ENCODE results near the gene KIF5A.
"Not testable (repeated sequence)": the region's sequence is repeated elsewhere in the genome, so short reads cannot be mapped to it uniquely, and the experiment has no call there.

Gene KIF5A

DNA sequence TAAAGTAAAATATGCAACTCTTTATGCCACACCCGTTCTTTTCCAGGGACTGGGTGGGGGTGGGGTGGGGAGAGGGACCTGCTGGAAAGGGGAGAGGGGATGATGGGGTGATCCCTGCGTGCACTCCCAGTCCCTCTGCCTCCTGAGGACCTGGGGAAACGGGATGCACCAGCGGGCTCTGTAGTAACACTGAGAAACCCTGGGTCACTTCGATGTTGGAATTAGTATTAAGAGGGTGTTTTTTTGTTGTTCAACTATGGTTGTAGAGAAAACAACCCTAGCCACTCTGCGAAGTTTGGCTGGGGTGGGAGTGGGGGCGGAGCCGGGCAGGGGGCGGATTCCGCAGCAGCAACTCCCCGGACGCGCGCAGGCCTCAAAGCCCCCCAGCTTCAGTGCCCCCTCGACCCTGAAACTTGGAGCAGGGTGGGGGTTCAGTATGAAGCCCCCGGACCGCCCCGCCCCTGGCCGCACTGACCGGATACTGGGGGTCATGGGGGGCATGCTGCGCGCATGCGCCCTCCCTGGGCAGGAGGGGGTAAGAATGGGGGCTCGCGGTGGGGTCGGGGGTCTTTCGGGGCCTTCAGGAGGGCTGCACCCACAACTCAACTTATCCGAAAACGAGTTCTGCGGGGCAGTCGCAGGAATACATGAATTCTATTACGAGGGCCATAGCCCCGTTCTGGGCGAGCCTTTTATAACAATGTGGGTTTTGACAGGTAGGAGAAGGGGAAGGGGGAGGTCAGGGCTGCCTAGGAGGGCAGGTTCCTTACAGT is 60.1 kb downstream of the KIF5A start:
- DNase-seq = no peak

DNA sequence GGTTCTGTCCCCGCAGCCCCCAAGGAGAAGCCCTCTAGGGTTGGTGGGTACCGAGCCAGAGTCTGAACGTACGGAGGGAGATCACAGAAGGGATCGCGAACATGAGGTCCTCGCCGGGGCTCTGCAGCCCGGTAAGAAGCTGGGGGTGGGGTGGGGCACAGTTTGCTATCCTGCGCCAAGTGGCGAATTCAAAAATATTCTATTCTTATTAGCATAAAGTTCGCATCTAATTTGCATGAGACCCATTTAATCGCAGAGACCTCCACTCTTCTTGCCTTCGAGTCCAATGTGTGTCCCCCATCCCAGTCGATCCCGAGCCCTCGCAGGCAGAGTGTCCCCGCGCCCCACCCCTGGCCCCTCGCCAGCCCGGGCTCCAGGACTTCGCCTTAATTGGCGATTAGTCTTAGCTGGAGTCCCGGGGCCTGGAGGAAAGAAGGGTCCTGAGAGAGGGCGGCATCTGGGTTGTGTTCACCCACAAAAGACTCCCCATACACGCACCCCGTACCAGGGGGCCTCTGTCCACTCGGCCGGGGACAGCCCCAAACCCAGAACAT is 60.8 kb downstream of the KIF5A start:
- DNase-seq = no peak

DNA sequence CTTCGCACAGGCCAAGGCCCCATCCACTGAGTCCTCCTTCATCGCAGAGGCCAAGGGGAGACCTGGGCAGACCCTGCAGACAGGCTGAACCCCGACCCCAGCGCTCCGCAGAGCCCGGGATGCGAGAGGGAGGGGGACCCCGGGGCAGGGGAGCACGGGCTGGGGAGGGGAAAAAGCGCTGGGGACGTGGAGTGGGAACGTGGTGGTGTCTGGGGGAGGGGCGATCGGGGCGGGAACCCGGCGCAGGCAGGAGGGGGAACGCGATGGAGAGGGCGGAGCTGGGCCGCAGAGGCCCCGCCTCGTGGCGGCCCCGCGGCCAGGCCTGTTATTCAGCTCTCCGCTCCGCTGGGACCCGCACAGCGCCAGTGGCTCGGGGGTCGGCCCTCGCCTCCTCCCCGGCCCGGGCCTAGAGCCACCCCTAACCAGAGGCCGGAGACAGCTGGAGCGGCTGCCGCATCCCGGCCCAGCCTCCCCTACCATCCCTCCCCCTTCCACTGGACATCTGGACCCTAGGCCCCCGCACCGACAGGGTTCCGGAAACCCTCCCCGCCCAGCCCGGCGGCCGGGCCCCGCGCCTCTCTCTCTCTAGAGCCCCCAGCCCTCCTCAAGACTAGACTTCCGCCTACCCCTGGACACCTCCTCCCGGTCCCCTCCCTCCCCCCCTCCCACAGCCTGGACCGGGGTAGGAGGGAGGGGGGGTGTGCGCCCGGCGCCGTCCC is 61.4 kb downstream of the KIF5A start, which contains the start of gene ARHGEF25:
Gene ARHGEF25 (plus strand): TSS at position 328 of the 719 bp plus-strand sequence. CDS start 460 bp downstream, outside the sequence.
- peak; percentile 40 to 48 for DNase-seq

DNA sequence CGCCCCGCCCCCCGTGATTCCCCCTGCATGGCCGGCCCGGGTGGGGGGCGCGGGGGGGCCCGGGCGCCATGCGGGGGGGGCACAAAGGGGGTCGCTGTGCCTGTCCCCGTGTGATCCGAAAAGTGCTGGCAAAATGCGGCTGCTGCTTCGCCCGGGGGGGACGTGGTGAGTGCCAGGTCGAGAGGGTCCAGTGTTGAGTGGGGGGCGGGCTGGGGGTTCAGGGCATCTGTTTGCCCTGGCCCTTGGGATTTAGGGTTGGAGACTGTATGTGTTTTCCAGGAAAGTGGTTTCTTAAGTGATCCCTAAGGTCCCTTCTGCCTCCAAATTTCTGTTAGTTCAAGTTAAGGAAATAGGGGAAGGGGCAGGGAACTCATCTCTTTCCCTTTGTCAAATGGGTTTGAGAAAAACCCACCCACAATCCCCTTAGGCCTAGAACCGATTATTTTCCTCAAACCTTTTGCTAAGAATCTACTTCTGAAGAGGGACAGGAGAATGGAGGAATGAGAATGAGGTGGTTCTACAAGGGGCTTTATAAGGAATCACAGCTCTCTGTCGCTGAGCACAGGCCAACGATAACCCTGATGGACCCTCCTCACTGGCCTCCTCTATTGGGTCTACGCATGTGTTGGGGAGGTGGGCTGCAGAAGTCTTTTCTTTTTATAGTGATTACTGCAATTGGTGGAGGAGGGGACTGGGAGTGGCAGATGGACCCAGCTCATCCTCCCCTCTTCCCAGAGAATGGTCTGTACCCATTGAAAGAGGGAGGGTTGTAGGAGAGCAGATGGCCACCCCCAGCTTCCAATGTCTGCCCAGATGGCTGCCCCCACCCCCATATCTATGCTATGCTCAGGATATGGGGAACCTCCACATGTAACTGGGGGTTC is 62.2 kb downstream of the KIF5A start:
- DNase-seq = no peak

DNA sequence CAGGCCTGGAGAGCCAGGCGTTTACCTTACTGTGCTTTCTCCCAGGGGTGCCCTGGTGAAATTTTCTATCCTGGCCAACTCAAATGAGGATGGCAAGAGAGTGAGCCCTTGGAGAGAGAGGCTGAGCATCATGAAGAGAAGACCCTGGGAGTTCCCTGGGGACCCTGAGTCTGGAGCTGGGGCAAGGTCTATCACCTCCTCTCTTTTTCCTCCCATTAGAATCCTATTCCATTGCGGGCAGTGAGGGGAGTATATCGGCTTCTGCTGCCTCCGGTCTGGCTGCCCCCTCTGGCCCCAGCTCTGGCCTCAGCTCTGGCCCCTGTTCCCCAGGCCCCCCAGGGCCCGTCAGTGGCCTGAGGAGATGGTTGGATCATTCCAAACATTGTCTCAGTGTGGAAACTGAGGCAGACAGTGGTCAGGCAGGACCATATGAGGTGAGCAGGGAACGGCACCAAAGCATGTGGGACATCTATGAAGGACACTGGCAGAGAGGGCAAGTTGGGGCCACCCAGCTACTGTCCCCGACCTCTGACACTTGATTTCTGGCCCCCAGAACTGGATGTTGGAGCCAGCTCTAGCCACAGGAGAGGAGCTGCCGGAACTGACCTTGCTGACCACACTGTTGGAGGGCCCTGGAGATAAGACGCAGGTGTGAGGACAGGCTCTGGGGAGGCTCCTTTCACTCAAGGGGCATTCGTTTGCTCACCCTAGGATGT is 63.0 kb downstream of the KIF5A start:
- no peak for DNase-seq

DNA sequence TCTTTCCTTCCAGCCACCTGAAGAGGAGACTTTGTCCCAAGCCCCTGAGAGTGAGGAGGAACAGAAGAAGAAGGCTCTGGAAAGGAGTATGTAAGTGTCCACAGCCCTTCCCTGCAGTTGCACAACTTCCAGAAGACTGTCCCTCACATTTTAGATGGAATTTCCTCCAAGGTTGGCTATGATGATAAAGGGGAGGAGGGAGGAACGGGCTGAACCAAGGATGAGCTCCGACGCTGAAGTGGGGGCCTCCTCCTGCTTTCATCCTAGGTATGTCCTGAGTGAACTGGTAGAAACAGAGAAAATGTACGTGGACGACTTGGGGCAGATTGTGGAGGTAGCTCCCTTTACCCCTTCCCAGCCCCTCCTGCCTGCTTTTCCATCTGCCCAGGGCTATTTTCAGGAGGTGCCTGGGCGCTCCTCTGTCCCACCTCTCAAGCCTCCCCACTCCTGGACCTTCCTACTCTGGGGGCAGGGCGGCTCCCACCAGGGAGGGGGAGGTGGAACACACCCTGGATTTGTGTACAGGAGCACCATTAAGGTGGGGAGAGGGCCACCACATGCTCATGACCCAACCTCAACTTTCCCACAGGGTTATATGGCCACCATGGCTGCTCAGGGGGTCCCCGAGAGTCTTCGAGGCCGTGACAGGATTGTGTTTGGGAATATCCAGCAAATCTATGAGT is 63.7 kb downstream of the KIF5A start:
- no peak for DNase-seq

DNA sequence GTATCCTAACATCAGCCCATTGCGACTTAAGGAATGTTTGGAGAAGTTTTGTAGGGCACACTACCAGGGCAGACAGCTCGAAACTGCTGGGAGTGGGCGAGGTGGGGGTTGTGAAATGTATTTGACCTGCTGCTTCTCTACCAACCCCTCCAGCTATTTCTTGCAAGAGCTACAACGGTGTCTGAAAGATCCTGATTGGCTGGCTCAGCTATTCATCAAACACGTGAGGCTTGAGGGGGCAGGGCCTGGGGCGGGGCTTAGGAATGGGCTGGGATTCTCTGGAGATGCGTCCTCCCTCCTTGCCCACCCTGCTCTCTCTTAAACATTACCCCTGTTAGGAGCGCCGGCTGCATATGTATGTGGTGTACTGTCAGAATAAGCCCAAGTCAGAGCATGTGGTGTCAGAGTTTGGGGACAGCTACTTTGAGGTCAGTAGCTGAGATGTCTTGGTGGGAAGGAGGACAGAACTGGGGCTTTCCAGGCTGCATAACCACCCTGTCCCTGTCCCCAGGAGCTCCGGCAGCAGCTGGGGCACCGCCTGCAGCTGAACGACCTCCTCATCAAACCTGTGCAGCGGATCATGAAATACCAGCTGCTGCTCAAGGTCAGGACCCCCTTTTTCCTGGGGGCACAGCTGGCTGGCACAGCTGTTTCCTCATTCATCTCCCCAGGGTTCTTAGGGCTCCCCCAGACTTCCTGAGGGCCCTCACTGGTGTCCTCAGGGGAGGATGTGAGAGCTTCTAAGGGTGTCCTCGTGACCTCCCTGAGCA is 64.5 kb downstream of the KIF5A start:
- peak in 1 of 2 donors; percentile 40 for DNase-seq

DNA sequence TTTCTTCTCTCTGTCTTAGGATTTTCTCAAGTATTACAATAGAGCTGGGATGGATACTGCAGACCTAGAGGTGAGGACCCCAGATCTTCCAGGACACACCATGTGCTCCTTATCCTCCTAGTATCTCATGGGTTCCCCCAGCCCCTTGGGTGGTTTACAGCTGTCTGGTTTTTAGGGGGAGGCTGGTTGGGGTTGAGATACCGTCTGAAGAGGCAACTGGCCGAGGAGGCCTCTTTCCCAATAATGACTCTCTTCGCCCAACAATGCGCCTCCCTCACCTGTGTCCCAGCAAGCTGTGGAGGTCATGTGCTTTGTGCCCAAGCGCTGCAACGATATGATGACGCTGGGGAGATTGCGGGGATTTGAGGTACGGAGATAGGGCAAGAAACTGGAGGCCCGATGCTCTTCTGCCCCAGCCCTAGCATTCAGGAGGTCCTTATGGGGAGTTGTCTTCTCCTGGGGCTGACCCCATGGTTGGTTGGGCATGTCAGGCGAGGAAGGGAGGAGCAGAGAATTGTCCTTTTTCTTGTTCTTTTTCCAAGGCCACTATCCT is 65.2 kb downstream of the KIF5A start:
- DNase-seq = no peak

GRCh38 chr12:57615637-57616036 is 65.8 kb downstream of the KIF5A start:
- no peak for DNase-seq

- DNase-seq = no peak
Observed at GRCh38 chr12:57616383-57617101, 66.7 kb downstream of the KIF5A start.

GRCh38 chr12:57617942-57618341 is 68.1 kb downstream of the KIF5A start:
- DNase-seq = no peak

GRCh38 chr12:57618431-57618830 is 68.6 kb downstream of the KIF5A start:
- DNase-seq = not testable (repeated sequence)

- no peak for DNase-seq
Observed at GRCh38 chr12:57618966-57619433, 69.2 kb downstream of the KIF5A start.

DNA sequence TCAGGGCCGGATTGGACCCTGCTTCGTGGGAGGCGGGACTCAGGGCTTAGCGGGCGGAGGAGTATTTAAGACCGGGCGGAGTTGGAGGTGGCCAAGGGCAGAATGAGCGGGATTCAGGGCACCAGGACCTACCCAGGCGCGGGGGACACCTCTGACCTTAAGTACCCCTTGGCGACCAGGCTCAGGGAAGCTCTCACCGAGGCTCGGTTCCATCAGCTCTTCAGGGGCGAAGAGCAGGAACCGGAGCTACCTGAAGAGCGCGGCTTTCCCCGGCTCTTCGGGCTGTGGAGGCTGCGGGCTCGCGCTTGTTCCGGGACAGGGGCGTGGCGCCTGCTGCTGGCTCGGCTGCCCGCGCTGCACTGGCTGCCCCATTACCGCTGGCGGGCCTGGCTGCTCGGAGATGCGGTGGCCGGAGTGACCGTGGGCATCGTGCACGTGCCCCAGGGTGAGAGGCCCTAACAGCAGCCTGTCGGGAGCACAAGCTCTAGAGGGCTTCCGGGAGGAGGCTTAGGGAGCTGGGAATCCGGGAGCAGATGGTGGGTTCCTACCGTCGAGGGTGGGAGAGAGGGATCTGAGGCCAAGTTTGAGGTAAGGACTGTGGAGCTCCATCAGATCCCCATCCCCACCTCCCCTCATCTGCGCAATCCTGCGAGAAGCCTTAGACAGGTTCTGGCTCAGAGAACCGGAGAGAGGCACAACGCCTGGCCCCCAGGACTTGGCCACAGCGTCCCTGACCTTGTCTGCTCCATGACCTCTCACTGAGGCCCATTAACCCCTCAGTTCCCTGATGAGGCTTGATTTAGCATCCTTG is 69.8 kb downstream of the KIF5A start:
- DNase-seq = peak in 1 of 2 donors; percentile 14

GRCh38 chr12:57620245-57620935 is 70.5 kb downstream of the KIF5A start:
- no peak for DNase-seq

DNA sequence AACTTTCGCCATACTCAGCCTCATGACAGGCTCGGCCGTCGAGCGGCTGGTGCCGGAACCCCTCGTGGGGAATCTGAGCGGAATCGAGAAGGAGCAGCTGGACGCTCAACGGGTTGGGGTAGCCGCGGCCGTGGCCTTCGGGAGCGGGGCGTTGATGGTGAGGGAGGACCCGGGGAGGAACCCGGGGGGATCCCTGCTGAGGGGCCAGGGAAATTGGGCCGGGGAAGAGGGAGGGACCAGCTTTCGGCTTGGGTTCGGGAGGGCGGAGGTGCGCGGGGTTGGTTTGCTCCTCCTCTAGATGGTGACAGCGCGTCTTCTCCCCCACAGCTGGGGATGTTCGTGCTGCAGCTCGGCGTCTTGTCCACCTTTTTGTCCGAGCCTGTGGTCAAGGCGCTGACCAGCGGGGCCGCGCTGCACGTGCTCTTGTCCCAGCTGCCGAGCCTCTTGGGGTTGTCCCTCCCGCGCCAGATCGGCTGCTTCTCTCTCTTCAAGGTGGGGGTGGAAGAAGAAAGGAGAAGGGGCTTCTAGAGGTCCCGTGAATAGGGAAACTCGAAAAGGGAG is 71.2 kb downstream of the KIF5A start:
- peak in 1 of 2 donors; percentile 15 for DNase-seq

DNA sequence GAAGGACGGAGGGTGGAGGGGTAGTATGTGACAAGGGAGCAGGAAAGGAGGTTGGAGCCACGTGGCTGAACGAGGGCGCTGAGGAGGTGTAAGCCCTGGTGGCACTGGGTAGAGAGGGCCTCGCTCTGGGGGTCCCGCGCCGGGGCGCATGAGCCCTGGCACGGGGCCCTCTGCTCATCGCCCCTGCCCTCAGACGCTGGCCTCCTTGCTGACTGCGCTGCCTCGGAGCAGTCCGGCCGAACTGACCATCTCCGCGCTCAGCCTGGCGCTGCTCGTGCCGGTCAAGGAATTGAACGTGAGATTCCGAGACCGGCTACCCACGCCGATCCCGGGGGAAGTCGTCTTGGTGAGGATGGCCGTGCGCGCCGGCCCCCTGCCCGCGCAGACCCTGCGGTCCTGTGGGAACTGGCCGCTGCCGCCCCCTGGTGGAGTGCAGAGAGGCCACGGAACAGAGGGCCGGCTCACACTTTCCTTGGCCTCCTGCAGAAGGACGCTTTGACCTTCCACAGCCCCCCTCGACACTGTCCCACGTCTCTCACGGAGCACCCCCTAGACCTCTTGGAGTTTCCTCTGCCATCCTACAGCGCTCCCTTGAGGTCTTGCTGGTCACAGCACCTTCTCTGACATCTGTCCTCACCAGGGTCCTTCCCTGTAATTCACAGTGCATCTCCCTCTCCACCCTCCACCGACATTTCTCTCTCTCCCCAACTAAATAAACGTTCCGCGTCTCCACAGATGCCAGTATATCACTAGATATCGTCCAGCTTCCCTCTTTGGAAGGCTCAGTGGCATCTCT is 71.9 kb downstream of the KIF5A start:
- peak; percentile 56 to 60 for DNase-seq

Measured in CD4-positive, alpha-beta T cell treated with Interleukin-1 beta for 1 hour (primary cell).